ENCODE measurements around the gene FAM187B.
"Not testable (repeated sequence)": the region's sequence is repeated elsewhere in the genome, so short reads cannot be mapped to it uniquely, and the experiment has no call there.

Gene FAM187B

DNA sequence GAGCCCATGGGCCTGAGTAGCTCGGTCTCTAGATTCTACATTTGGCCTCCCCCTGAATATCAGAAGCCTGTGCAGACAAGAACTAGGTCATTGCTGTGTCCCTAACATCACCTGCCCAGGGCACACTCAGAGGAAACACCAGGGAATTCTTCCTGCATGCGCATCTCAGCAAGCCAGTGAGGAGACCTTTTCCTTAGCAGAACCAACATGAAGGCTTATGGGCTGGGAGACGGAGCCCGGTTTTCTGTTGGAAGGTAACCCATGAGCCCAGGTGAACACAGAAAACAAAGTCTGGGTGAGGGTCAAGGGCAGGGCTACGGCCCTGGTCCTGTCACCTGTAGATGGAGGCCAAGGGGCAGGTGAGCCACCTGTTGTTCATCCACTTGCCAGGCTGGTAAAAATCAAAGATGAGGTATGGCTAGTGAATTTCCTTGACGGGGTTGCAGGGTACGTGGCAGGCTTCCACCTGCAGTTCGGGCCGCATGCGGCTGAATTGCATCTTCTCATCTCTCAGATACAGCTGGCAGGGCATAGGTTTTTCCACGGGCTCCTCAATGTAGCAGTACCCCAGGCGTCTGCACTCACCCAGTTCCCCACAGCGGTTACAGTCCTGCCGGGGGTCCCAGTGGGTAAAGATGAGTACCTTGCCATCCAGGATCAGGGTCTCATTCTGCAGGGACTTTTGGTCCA is 3.6 kb upstream of the FAM187B start:
- no peak for DNase-seq

GRCh38 chr19:35229601-35230000 is 1.1 kb upstream of the FAM187B start:
- DNase-seq = no peak

DNA sequence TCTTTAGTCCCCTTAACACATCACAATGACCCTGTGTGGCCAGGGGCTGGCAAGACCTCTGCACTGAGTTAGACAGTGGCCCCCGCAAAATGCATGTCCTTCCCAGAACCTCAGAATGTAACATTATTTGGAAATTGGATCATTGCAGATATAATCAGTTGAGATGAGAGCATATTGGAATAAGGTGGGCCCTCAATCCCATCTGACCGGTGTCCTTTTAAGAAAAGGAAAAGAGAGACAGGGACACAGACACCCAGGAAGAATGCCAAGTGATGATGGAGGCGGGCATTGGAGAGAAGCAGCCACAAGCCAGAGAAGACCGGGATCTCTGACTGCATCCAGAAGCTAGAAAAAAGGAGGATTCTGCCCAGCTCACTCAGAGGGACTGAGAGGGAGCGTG is 1.8 kb downstream of the FAM187B start:
- DNase-seq = no peak

- no peak for DNase-seq
Observed at GRCh38 chr19:35225951-35226350, 2.6 kb downstream of the FAM187B start.

GRCh38 chr19:35224681-35225571 is 3.6 kb downstream of the FAM187B start:
- no peak for DNase-seq

DNA sequence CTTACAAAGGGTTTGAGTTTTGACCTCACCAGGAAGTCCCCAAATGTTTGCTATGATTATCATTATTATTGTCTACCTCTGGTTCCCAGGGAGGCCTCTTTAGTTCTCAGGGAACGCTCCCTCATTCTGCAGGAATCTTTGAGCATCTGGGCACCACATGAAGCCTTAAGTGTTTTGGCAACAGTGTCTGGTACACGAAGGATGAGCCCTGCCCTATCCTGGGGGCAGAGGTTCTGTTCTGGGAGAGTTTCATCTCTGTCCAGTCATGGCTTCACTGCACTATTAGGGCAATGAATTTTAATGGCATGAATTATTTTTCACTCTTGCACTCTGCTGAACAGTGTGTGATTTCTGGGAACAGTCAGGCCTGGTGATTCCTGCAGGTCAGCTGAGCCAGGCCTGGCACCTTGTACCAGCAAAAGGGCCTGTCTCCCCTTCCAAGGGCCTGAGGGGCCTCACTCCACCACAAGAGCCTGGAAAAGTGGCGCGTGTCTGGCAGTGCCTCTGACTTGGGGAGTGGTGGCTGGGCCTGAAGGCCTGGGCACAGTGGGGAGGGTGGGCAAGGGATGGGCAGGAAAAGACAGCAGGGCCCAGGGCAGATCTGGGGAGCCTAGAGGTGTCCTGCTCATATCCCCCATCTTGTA is 4.6 kb downstream of the FAM187B start:
- DNase-seq = no peak

DNA sequence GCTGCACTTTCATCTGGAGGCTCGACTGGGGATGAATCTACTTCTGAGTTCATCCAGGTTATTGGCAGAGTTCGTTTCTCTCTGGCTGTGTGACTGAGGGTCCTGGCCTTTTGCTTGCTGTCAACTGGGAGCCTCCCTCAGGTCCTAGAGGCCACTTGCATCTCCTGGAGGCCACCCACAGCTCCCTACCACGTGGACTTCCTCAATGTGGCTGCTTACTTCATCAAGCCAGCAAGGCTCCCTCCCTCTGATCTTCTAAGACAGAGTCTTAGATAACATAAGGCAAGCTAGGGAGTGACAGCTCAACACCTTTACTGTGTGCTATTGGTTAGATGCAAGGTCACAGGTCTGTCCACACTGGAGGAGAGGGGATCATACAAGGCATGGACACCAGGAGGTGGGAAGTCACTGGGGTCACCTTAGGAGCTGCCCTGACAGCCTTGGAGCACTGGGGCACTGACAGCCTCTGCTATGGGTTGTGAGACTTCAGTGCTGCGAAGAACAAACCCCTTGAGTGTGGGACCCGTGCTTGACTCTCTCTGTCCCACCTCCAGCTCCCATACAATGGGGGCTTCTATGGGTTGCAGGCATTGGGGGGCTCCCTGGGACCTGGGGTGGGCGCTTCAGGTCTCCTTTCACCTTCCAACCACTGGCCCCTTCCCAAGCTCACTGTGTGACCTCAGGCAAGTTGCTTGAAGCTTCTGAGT is 5.3 kb downstream of the FAM187B start:
- DNase-seq = no peak

DNA sequence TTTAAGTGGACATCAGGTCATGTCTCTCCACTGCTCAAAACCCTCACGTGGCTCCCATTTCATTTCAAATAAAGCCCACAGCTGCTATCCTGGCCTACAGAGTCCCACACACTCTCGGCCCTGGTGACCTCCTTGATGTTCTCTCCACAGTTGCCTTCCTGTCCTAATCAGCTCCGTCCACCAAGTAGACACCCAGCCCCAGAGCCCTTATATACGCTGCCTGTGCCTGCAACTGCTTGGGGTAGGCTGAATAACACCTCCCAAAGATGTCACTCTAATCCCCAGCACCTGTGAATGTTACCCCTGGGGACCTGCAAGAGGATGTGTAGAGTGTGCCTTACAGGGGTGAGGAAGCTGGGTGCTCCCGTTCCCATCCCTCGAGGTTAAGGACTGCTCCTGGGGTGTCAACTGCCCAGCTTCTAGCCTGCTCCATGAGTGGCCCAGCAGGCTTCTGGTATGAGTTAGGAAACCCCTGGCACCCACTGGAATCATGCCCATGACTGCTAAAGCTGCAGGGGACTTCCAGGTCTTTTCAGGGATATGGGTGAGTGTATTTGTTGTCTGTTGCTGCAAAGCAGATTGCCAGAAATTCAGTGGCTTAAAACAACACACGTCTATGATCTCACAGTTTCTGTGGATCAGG is 6.0 kb downstream of the FAM187B start:
- DNase-seq = no peak

DNA sequence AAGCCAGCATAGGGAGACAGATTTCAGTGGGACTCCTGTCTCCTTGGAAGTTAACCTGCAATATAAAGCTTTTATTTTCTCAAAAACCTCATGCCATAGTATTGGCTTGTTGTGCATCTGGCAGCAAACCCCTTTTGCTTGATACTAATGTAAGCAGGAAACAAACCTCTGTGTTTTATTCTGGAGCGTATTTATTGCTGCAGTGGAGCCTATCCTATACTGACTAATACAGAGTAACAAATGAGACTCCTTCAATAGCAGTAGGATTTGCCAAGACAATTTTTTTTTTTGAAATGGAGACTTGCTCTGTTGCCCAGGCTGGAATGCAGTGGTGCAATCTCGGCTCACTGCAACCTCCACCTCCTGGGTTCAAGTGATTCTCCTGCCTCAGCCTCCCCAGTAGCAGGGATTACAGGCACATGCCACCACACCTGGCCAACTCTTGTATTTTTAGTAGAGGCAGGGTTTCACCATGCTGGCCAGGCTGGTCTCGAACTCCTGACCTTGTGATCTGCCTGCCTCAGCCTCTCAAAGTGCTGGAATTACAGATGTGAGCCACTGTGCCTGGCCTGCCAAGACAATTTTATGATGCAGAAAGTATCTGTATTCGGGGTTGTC is 7.5 kb downstream of the FAM187B start:
- not testable (repeated sequence) for DNase-seq

GRCh38 chr19:35220315-35220921 is 8.1 kb downstream of the FAM187B start:
- no peak for DNase-seq

DNA sequence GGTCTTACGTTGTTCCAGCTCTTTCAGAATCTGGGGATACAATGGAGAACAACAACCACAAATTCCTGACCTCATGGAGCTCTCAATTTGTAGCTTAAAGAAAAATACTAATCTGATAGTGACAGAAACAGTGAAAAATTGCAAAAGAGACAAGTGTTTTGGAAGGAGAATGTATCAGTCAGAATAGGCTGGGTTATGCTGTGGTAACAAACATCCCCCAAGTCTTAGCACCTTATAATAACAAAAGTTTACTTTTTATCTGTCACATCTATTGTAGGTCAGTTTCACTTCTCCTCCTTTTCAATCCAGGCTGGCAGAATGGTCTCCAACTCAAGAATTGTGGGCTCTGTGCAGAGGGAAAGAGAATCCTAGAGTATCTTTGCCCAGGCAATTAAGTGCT is 9.5 kb downstream of the FAM187B start:
- DNase-seq = no peak

GRCh38 chr19:35217649-35217990 is 10.9 kb downstream of the FAM187B start:
- DNase-seq = no peak

- no peak for DNase-seq
Observed at GRCh38 chr19:35216833-35217648, 11.5 kb downstream of the FAM187B start.

DNA sequence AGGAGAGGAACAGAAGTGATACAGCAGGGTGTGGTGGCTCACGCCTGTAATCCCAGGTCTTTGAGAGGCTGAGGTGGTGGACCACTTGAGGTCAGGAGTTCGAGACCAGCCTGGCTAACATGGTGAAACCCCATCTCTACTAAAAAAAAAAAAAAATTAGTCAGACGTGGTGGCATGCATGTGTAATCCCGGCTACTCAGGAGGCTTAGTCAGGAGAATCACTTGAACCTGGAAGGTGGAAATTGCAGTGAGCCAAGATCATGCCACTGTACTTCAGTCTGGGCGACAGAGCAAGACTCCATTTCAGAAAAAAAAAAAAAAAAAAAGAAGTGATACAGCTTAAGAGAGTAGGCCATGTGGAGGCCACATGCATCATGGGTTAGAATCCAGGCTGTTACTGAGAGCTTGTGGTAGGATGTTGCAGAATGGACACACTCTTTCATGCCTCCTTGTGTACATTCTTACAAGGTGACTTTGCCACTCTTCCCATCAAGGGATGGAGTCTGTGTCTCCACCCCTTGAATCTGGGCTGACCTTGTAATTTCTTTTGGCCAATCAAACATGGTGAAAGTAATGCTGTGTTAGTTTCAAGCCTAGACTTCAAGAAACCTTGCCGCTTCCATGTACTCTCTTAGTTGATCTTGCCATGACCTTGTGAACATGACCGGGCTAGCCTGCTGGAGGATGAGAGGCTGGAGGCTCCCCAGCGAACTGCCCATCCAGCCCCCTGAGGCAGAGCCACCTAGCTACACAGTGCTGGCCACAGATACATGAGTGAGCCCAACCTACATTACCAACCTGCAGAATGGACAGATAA is 12.3 kb downstream of the FAM187B start:
- no peak for DNase-seq

GRCh38 chr19:35214766-35215422 is 13.6 kb downstream of the FAM187B start:
- DNase-seq = no peak

- peak; percentile 4 for DNase-seq
Observed at GRCh38 chr19:35213663-35214632, 14.6 kb downstream of the FAM187B start.

- no peak for DNase-seq
Observed at GRCh38 chr19:35212241-35212640, 16.3 kb downstream of the FAM187B start.

GRCh38 chr19:35211545-35212230 is 16.9 kb downstream of the FAM187B start:
- no peak for DNase-seq
